IMR-90 (cell line): ENCODE data around the gene ZNF57. TPM values are rescaled to one million over a fixed set of nuclear protein-coding genes. Genes with fewer than 3 reads are reported as not detected.
A peak's percentile ranks its signal among the peaks of the same experiment; 100 is the strongest.

Source experiments
- ATAC-seq: fragments of 200-7000 bp; cut with Tn5 transposase; 2 replicates; pipeline ENCODE4 v1.9.1; 2020; ENCODE audit warnings: low read depth, mild to moderate bottlenecking, moderate library complexity
- BruUV-seq: library from RNA; stranded (reverse); fragments of 400-500 nt; replicated peaks from 2 replicates; lab custom pipeline; 2021; lab: Mats Ljungman, UMichigan
- CTCF ChIA-PET: fragments of 300-600 bp; formaldehyde crosslinking; extraction: SDS; loops from one replicate; lab custom pipeline; 2021; ENCODE audit warnings: antibody characterized with exemption; lab: Yijun Ruan, JAX
- POLR2A ChIA-PET: fragments of 300-600 bp; sonication (Branson Sonifier 250); formaldehyde crosslinking; loops from one replicate; lab custom pipeline; 2022; ENCODE audit warnings: antibody characterized with exemption; ENCODE audit not compliant: unreplicated experiment; lab: Charles Lee
- DNase-seq: peaks from one replicate; pipeline ENCODE4 v3.0.0; 2013
- H2AFZ ChIP-seq: replicated peaks from 2 replicates; pipeline ENCODE3; 2013; ENCODE audit warnings: low read length, mild to moderate bottlenecking; ENCODE audit not compliant: poor library complexity
- H2AK5ac ChIP-seq: 2 replicates; pipeline ENCODE4 v1.6.1; 2013; ENCODE audit warnings: low read depth, low read length, inconsistent platforms
- H2AK9ac ChIP-seq: replicated peaks from 2 replicates; pipeline ENCODE3; 2013; ENCODE audit warnings: mild to moderate bottlenecking, low read depth, low read length, moderate library complexity; ENCODE audit not compliant: poor library complexity
- H2BK120ac ChIP-seq: 2 replicates; pipeline ENCODE4 v1.6.1; 2013; ENCODE audit warnings: low read depth, low read length, inconsistent platforms
- H2BK15ac ChIP-seq: 3 replicates; pipeline ENCODE4 v1.6.1; 2013; ENCODE audit warnings: low read depth, low read length, inconsistent platforms
- H2BK20ac ChIP-seq: 2 replicates; pipeline ENCODE4 v1.6.1; 2013; ENCODE audit warnings: low read depth, mild to moderate bottlenecking, inconsistent platforms, low read length, moderate library complexity
- H2BK5ac ChIP-seq: 2 replicates; pipeline ENCODE4 v1.6.1; 2013; ENCODE audit warnings: mild to moderate bottlenecking, low read depth, low read length, inconsistent platforms; ENCODE audit not compliant: poor library complexity, severe bottlenecking
- H3K14ac ChIP-seq: replicated peaks from 2 replicates; pipeline ENCODE4 v1.6.1; 2013; ENCODE audit warnings: low read depth, low read length, inconsistent platforms
- H3K18ac ChIP-seq: 2 replicates; pipeline ENCODE4 v1.6.1; 2013; ENCODE audit warnings: low read depth, low read length, control low read depth
- H3K23ac ChIP-seq: 2 replicates; pipeline ENCODE4 v1.6.1; 2013; ENCODE audit warnings: low read depth, low read length, inconsistent platforms
- H3K27ac ChIP-seq: 2 replicates; pipeline ENCODE4 v1.5.1; 2013; ENCODE audit warnings: mild to moderate bottlenecking, control low read depth, low read length; ENCODE audit not compliant: insufficient read depth
- H3K27me3 ChIP-seq: 2 replicates; pipeline ENCODE4 v1.6.1; 2013; ENCODE audit warnings: low read length; ENCODE audit not compliant: control insufficient read depth, insufficient read depth
- H3K36me3 ChIP-seq: 2 replicates; pipeline ENCODE4 v1.6.1; 2013; ENCODE audit warnings: low read length, mixed read lengths; ENCODE audit not compliant: control insufficient read depth, insufficient read depth
- H3K4ac ChIP-seq: 2 replicates; pipeline ENCODE4 v1.6.1; 2013; ENCODE audit warnings: low read depth, low read length, inconsistent platforms
- H3K4me1 ChIP-seq: 2 replicates; pipeline ENCODE4 v1.6.1; 2013; ENCODE audit warnings: low read length, mixed read lengths; ENCODE audit not compliant: control insufficient read depth, insufficient read depth
- H3K4me2 ChIP-seq: 2 replicates; pipeline ENCODE4 v1.6.1; 2013; ENCODE audit warnings: low read depth, mild to moderate bottlenecking, control low read depth, low read length, moderate library complexity
- H3K4me3 ChIP-seq: 2 replicates; pipeline ENCODE4 v1.5.1; 2013; ENCODE audit warnings: low read depth, mild to moderate bottlenecking, control low read depth, low read length, moderate library complexity; ENCODE audit not compliant: insufficient read depth
- H3K56ac ChIP-seq: 2 replicates; pipeline ENCODE4 v1.6.1; 2013; ENCODE audit warnings: low read length, inconsistent platforms; ENCODE audit not compliant: insufficient read depth; ENCODE audit errors: extremely low read depth
- H3K79me1 ChIP-seq, 2 experiments: 2 replicates each; pipeline ENCODE4 v1.6.1; 2013; ENCODE audit warnings: low read length in 2 of 2, inconsistent platforms in 1 of 2, low read depth in 1 of 2
- H3K9ac ChIP-seq: 2 replicates; pipeline ENCODE4 v1.6.1; 2013; ENCODE audit warnings: low read depth, low read length, control low read depth
- H3K9me1 ChIP-seq: 2 replicates; pipeline ENCODE4 v1.6.1; 2013; ENCODE audit warnings: low read length, inconsistent platforms; ENCODE audit not compliant: insufficient read depth
- H3K9me3 ChIP-seq: 2 replicates; pipeline ENCODE4 v1.6.1; 2013; ENCODE audit warnings: low read length; ENCODE audit not compliant: control insufficient read depth, insufficient read depth
- H4K20me1 ChIP-seq: 2 replicates; pipeline ENCODE4 v1.6.1; 2013; ENCODE audit warnings: low read length, inconsistent platforms; ENCODE audit not compliant: insufficient read depth
- H4K5ac ChIP-seq: 2 replicates; pipeline ENCODE4 v1.6.1; 2013; ENCODE audit warnings: mild to moderate bottlenecking, low read depth, low read length, control low read depth
- H4K8ac ChIP-seq, 2 experiments: 2 replicates each; pipeline ENCODE4 v1.6.1; 2013; ENCODE audit warnings: low read depth in 2 of 2, low read length in 2 of 2, control low read depth in 1 of 2, inconsistent platforms in 1 of 2
- H4K91ac ChIP-seq: 2 replicates; pipeline ENCODE4 v1.6.1; 2013; ENCODE audit warnings: low read depth, low read length, inconsistent platforms; ENCODE audit not compliant: insufficient read depth
- CEBPB ChIP-seq: IDR thresholded peaks from 2 replicates; pipeline ENCODE4 v1.6.1; 2012; ENCODE audit warnings: low read depth, low read length, improper control_type of control experiment
- CTCF ChIP-seq: conservative IDR thresholded peaks from 2 replicates; pipeline ENCODE4 v1.5.1; 2012; ENCODE audit warnings: mild to moderate bottlenecking, low read depth, low read length, improper control_type of control experiment
- ELK1 ChIP-seq: fragments of 150-350 bp; IDR thresholded peaks from 2 replicates; pipeline ENCODE4 v1.6.1; 2016; ENCODE audit warnings: low read depth, mild to moderate bottlenecking, low read length, moderate library complexity, borderline replicate concordance
- FOS ChIP-seq: fragments of 150-350 bp; IDR thresholded peaks from 2 replicates; pipeline ENCODE4 v1.6.1; 2016; ENCODE audit warnings: low read depth, low read length
- MAFK ChIP-seq: IDR thresholded peaks from 2 replicates; pipeline ENCODE4 v1.6.1; 2012; ENCODE audit warnings: low read depth, low read length, improper control_type of control experiment
- MAZ ChIP-seq: IDR thresholded peaks from 2 replicates; pipeline ENCODE4 v1.6.1; 2012; ENCODE audit warnings: low read depth, mild to moderate bottlenecking, low read length, improper control_type of control experiment, moderate library complexity, borderline replicate concordance
- NFE2L2 ChIP-seq: fragments of 150-350 bp; IDR thresholded peaks from 2 replicates; pipeline ENCODE4 v1.6.1; 2016; ENCODE audit warnings: low read depth, mild to moderate bottlenecking, low read length
- POLR2A ChIP-seq: IDR thresholded peaks from 2 replicates; pipeline ENCODE4 v1.6.1; 2012; ENCODE audit warnings: mild to moderate bottlenecking, low read depth, low read length
- RCOR1 ChIP-seq: IDR thresholded peaks from 2 replicates; pipeline ENCODE4 v1.6.1; 2012; ENCODE audit warnings: mild to moderate bottlenecking, low read length, improper control_type of control experiment; ENCODE audit not compliant: insufficient replicate concordance
- RFX5 ChIP-seq: IDR thresholded peaks from 2 replicates; pipeline ENCODE4 v1.8.0; 2012; ENCODE audit warnings: low read depth, mild to moderate bottlenecking, low read length, moderate library complexity
- SMC3 ChIP-seq: fragments of 150-350 bp; IDR thresholded peaks from 2 replicates; pipeline ENCODE4 v1.6.1; 2016; ENCODE audit warnings: low read depth, mild to moderate bottlenecking, antibody characterized with exemption, low read length, moderate library complexity
- USF2 ChIP-seq: fragments of 150-350 bp; IDR thresholded peaks from 2 replicates; pipeline ENCODE4 v1.6.1; 2017; ENCODE audit warnings: mild to moderate bottlenecking, antibody characterized with exemption, low read length, low read depth
- WGBS, 2 experiments: methylation state at CpG; one replicate each; pipeline versions ENCODE4 v1.1.5 to v1.1.7; 2013; ENCODE audit warnings: missing lambda C conversion rate in 2 of 2; ENCODE audit not compliant: insufficient read length in 1 of 2; ENCODE audit errors: extremely low coverage in 2 of 2; 5-methylcytosine and 5-hydroxymethylcytosine counted together
- dilution Hi-C: fragments of 300-500 bp; cut with HindIII; formaldehyde crosslinking; loops from one replicate; pipeline ENCODE4 v1.14.3; 2018; ENCODE audit warnings: low sequenced_read_pairs; ENCODE audit not compliant: unreplicated experiment
- in situ Hi-C: fragments of 300-500 bp; cut with MboI; formaldehyde crosslinking; loops from 3 replicates; pipeline ENCODE4 v1.14.3; 2019; ENCODE audit warnings: low sequenced_read_pairs, inconsistent platforms, mixed read lengths
- intact Hi-C: fragments of 100-400 bp; cut with micrococcal nuclease; formaldehyde crosslinking; loops from 2 replicates; pipeline ENCODE4 v1.10.0; 2022
- polyA plus RNA-seq, 3 experiments: library from polyadenylated mRNA; depleted of rRNA; stranded (reverse); fragments of >200 nt; gene quantifications; 2 replicates each; pipeline ENCODE4 v1.2.3, GENCODE V29; 2012; ENCODE audit warnings: low replicate concordance in 1 of 3
- total RNA-seq: library from RNA; depleted of rRNA; stranded (reverse); fragments of >200 nt; gene quantifications from 2 replicates; pipeline ENCODE4 v1.2.3, GENCODE V29; 2012

ZNF57 gene
- total and polyA plus RNA-seq, 2 of the 4 experiments (the other 2 are of a cell fraction) = 2.2 to 8.6 TPM

DNA sequence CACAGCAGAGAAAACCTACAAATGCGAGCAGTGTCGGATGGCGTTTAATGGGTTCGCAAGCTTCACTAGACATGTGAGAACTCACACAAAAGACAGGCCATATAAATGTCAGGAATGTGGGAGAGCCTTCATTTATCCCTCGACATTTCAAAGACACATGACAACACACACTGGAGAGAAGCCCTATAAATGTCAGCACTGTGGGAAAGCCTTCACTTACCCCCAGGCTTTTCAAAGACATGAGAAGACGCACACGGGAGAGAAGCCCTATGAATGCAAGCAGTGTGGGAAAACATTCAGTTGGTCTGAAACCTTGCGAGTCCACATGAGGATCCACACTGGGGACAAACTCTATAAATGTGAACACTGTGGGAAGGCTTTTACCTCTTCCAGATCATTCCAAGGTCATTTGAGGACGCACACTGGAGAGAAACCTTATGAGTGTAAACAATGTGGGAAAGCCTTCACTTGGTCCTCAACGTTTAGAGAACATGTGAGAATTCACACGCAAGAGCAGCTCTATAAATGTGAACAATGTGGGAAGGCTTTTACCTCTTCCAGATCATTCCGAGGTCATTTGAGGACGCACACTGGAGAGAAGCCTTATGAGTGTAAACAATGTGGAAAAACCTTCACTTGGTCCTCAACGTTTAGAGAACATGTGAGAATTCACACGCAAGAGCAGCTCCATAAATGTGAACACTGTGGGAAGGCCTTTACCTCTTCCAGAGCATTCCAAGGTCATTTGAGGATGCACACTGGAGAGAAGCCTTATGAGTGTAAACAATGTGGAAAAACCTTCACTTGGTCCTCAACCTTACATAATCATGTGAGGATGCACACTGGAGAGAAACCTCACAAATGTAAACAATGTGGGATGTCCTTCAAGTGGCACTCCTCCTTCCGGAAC is 16.8 kb downstream of the ZNF57 start:
- no peak overlapping the region for H2BK20ac ChIP-seq
- no peak overlapping the region for H3K14ac ChIP-seq
- DNase-seq (no peak), ATAC-seq (no peak)
- ChIA-PET POLR2A (no interaction called here), CTCF (interaction anchor here (0.7 kb wide), 1 partner anchor 371 kb away, joined by 7 read pairs; no protein-coding TSS in a partner anchor)
- peaks cover 0 to 5% of the 10 kb centered on the region in 2 experiments; a peak in 1 of 4 replicates for H3K79me1 ChIP-seq
- H2BK15ac ChIP-seq = no peak overlapping the region
- no peak overlapping the region for H4K91ac ChIP-seq
- H2AK5ac ChIP-seq = no peak overlapping the region
- H2AK9ac ChIP-seq = peak overlapping the region; percentile 31
- no peak overlapping the region for H4K5ac ChIP-seq
- no peak overlapping the region for H3K9ac ChIP-seq
- TF ChIP-seq POLR2A (no peak), FOS (no peak), SMC3 (no peak), CTCF (no peak), MAFK (no peak), MAZ (no peak), CEBPB (no peak), USF2 (no peak), NFE2L2 (no peak), RFX5 (no peak), ELK1 (no peak), RCOR1 (no peak)
- no peak overlapping the region for H3K4ac ChIP-seq
- no TSS peak for BruUV-seq
- no peaks in the 10 kb centered on the region for H3K27me3 ChIP-seq
- H3K4me1 ChIP-seq = no peaks in the 10 kb centered on the region
- WGBS, 2 experiments = 83% methylated on average over 2 of the region's 16 CpGs; no CpG with 5 or more reads in 1 of the 2 experiments
- no peak overlapping the region for H2BK5ac ChIP-seq
- H3K36me3 ChIP-seq = peaks cover 14% of the 10 kb centered on the region
- H2AFZ ChIP-seq = no peak overlapping the region
- no peak overlapping the region for H3K4me3 ChIP-seq
- no peaks in the 10 kb centered on the region for H3K9me1 ChIP-seq
- no peak overlapping the region for H3K18ac ChIP-seq
- in situ Hi-C loops (no loop called here), intact Hi-C loops (no loop called here), dilution Hi-C loops (no loop called here)
- H3K4me2 ChIP-seq = no peak overlapping the region
- no peak overlapping the region for H3K27ac ChIP-seq
- no peak overlapping the region for H4K8ac ChIP-seq
- H4K20me1 ChIP-seq = no peaks in the 10 kb centered on the region
- no peak overlapping the region for H3K23ac ChIP-seq
- H3K56ac ChIP-seq = no peak overlapping the region
- H2BK120ac ChIP-seq = no peak overlapping the region
- H3K9me3 ChIP-seq = peaks cover 17% of the 10 kb centered on the region
